Endothelial cell of umbilical vein (primary cell): ENCODE data around the gene SCLY.

Source experiments
- GATA2 ChIP-seq: IDR thresholded peaks from 2 replicates; pipeline ENCODE4 v1.7.0; 2011; ENCODE audit warnings: low read depth, mild to moderate bottlenecking, moderate library complexity, mixed read lengths, low read length; ENCODE audit not compliant: insufficient read length, insufficient read depth
- JUN ChIP-seq: IDR thresholded peaks from 2 replicates; pipeline ENCODE4 v1.6.1; 2011; ENCODE audit warnings: borderline replicate concordance, low read depth; ENCODE audit not compliant: insufficient read length, insufficient read depth
- MYC ChIP-seq: IDR thresholded peaks from one replicate; pipeline ENCODE4 v1.6.1; 2011; ENCODE audit warnings: mild to moderate bottlenecking, low read depth, low read length
- POLR2A ChIP-seq: IDR thresholded peaks from 2 replicates; pipeline ENCODE4 v1.6.1; 2012; ENCODE audit warnings: low read depth, mild to moderate bottlenecking, control low read depth, low read length
- POLR2AphosphoS5 ChIP-seq: IDR thresholded peaks from 2 replicates; pipeline ENCODE4 v1.6.1; 2012; ENCODE audit warnings: low read depth, mild to moderate bottlenecking, control low read depth, low read length, moderate library complexity; ENCODE audit not compliant: insufficient read depth
- TF ChIP-seq, protein P1 (sequence below), 2 donors: IDR thresholded peaks; 1 replicate in 1 of 2; 2 replicates in 1 of 2; pipeline ENCODE4 v1.5.1; 2011; ENCODE audit warnings: low read length in 2 of 2, mild to moderate bottlenecking in 2 of 2, moderate library complexity in 2 of 2, control low read depth in 1 of 2, inconsistent platforms in 1 of 2, low read depth in 1 of 2; ENCODE audit not compliant: insufficient read depth in 1 of 2; ENCODE audit errors: extremely low read depth in 1 of 2
- TF ChIP-seq, protein P2 (sequence below): IDR thresholded peaks from 2 replicates; pipeline ENCODE4 v1.6.1; 2011; ENCODE audit not compliant: insufficient read depth, insufficient read length

DNA sequence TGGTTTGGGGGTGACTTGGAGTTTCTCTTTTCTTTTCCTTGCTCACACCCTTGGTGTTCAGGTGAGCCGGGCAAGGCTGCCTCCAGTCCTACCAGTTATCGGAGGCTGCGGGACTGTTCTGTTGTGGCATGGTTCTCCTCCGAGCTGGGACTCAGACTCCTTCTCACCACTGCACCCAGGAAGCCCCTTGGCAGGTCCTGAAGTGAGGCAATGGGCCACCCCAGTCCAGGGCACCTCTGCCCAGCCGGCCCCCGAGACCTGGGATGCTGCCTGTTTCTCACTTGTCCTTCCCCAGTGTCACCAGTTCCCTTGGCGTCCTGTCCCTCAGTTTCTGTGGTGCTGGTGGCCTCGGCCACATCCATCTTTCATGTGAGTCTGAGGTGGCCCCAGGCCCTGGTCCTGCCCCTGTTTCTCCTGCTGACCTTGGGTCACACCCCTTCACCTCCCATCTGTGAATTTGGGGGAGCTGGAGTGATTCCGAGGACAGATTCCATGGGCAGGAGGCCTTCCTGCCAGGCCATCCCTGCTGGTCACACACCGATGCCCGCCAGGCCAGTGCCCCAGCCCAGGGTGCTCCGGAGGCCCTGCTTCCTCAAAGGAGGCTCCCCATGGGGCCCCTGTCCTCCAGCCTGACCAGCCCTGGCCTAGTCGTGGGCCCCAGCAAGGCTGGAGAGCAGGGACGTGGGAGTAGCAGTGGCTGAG, 71.1 kb downstream of the SCLY start:
- TF ChIP-seq, protein P1, sequence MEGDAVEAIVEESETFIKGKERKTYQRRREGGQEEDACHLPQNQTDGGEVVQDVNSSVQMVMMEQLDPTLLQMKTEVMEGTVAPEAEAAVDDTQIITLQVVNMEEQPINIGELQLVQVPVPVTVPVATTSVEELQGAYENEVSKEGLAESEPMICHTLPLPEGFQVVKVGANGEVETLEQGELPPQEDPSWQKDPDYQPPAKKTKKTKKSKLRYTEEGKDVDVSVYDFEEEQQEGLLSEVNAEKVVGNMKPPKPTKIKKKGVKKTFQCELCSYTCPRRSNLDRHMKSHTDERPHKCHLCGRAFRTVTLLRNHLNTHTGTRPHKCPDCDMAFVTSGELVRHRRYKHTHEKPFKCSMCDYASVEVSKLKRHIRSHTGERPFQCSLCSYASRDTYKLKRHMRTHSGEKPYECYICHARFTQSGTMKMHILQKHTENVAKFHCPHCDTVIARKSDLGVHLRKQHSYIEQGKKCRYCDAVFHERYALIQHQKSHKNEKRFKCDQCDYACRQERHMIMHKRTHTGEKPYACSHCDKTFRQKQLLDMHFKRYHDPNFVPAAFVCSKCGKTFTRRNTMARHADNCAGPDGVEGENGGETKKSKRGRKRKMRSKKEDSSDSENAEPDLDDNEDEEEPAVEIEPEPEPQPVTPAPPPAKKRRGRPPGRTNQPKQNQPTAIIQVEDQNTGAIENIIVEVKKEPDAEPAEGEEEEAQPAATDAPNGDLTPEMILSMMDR (IDR thresholded peaks at IDR 0.05; ENCODE audit: extremely low read depth in 1 of 2, insufficient read depth in 1 of 2, low read depth in 1 of 2, low read length in 2 of 2), result no peak
- TF ChIP-seq POLR2A (no peak), JUN (no peak), MYC (no peak), POLR2AphosphoS5 (no peak), GATA2 (no peak)
- TF ChIP-seq, protein P2, sequence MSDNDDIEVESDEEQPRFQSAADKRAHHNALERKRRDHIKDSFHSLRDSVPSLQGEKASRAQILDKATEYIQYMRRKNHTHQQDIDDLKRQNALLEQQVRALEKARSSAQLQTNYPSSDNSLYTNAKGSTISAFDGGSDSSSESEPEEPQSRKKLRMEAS, result no peak
